OCI-LY7 (cell line): ENCODE measurements around the gene POU6F2. TPM values are rescaled to one million over a fixed set of nuclear protein-coding genes. Genes with fewer than 3 reads are reported as not detected.

Source experiments
- BruUV-seq: library from RNA; stranded (reverse); fragments of 400-500 nt; replicated peaks from 2 replicates; lab custom pipeline; 2021; lab: Mats Ljungman, UMichigan
- CTCF ChIA-PET: fragments of 300-600 bp; sonication (Branson Sonifier 250); formaldehyde crosslinking; loops from one replicate; lab custom pipeline; 2022; ENCODE audit warnings: antibody characterized with exemption; ENCODE audit not compliant: unreplicated experiment; lab: Charles Lee
- POLR2A ChIA-PET: fragments of 300-600 bp; sonication (Branson Sonifier 250); formaldehyde crosslinking; loops from one replicate; lab custom pipeline; 2022; ENCODE audit warnings: antibody characterized with exemption; lab: Charles Lee
- DNase-seq: peaks from one replicate; pipeline ENCODE4 v3.0.0-alpha.2; 2015; ENCODE audit warnings: low spot score
- H2AFZ ChIP-seq: fragments of 200-600 bp; sonication (generic), shearing (Covaris generic); 2 replicates; pipeline ENCODE4 v1.6.1; 2014; ENCODE audit warnings: mild to moderate bottlenecking, antibody characterized with exemption, low read length, moderate library complexity
- H3K27ac ChIP-seq: fragments of 200-600 bp; sonication (generic); 2 replicates; pipeline ENCODE4 v1.5.1; 2014; ENCODE audit warnings: mixed run types, low read depth, mild to moderate bottlenecking, moderate library complexity, low read length, inconsistent platforms; ENCODE audit not compliant: poor library complexity, severe bottlenecking
- H3K36me3 ChIP-seq: fragments of 200-600 bp; sonication (generic); 2 replicates; pipeline ENCODE4 v1.6.1; 2014; ENCODE audit warnings: mild to moderate bottlenecking, antibody characterized with exemption, low read length, moderate library complexity, mixed read lengths; ENCODE audit not compliant: insufficient read depth
- H3K4me1 ChIP-seq: fragments of 200-600 bp; sonication (generic); 2 replicates; pipeline ENCODE4 v1.5.1; 2014; ENCODE audit warnings: mild to moderate bottlenecking, low read length; ENCODE audit not compliant: insufficient read depth, poor library complexity, severe bottlenecking
- H3K4me2 ChIP-seq: fragments of 200-600 bp; sonication (generic); 2 replicates; pipeline ENCODE4 v1.6.1; 2014; ENCODE audit warnings: mild to moderate bottlenecking, low read length
- H3K4me3 ChIP-seq: fragments of 200-600 bp; sonication (generic); 2 replicates; pipeline ENCODE4 v1.5.1; 2014; ENCODE audit warnings: mild to moderate bottlenecking, low read depth, low read length; ENCODE audit not compliant: poor library complexity, severe bottlenecking
- H3K79me2 ChIP-seq: fragments of 200-600 bp; sonication (generic); 2 replicates; pipeline ENCODE4 v1.6.1; 2016; ENCODE audit warnings: low read depth, mild to moderate bottlenecking, low read length, moderate library complexity, mixed read lengths; ENCODE audit not compliant: insufficient read depth
- H3K9me2 ChIP-seq: fragments of 200-600 bp; sonication (generic); 2 replicates; pipeline ENCODE4 v1.6.1; 2016; ENCODE audit warnings: mild to moderate bottlenecking, low read length, mixed read lengths; ENCODE audit not compliant: insufficient read depth
- H3K9me3 ChIP-seq: fragments of 200-600 bp; sonication (generic); 2 replicates; pipeline ENCODE4 v1.6.1; 2014; ENCODE audit warnings: mild to moderate bottlenecking, mixed run types, low read length, mixed read lengths
- H4K20me1 ChIP-seq: fragments of 200-600 bp; sonication (generic); 2 replicates; pipeline ENCODE4 v1.6.1; 2014; ENCODE audit warnings: mild to moderate bottlenecking, antibody characterized with exemption, low read length, moderate library complexity, mixed read lengths; ENCODE audit not compliant: insufficient read depth
- CTCF ChIP-seq: fragments of 200-600 bp; sonication (generic); conservative IDR thresholded peaks from 2 replicates; pipeline ENCODE4 v1.5.1; 2014; ENCODE audit warnings: mild to moderate bottlenecking, antibody characterized with exemption, low read length, moderate library complexity, mixed read lengths
- EZH2phosphoT487 ChIP-seq: fragments of 200-600 bp; sonication (generic); IDR thresholded peaks from 2 replicates; pipeline ENCODE4 v1.6.1; 2018; ENCODE audit warnings: low read depth, borderline replicate concordance, mild to moderate bottlenecking, mixed run types, antibody characterized with exemption, low read length, moderate library complexity, mixed read lengths
- intact Hi-C: fragments of 100-400 bp; cut with micrococcal nuclease; formaldehyde crosslinking; loops from one replicate; pipeline ENCODE4 v1.10.0; 2022; ENCODE audit not compliant: unreplicated experiment
- total RNA-seq, 2 experiments: library from RNA; depleted of rRNA in 1 of 2; stranded (reverse); fragments of >200 nt in 1 of 2; shearing (Covaris generic) in 1 of 2; gene quantifications; 2 replicates each; pipeline ENCODE4 v1.2.3, GENCODE V29; 2014 to 2022

The POU6F2 gene
- total RNA-seq, 2 experiments from 2014 or later = 0.40 TPM; not detected in 1

- Histone ChIP-seq H3K4me3 (no peak overlapping the region), H2AFZ (no peak overlapping the region), H3K4me2 (no peak overlapping the region), H3K9me2 (no peaks in the 10 kb centered on the region), H4K20me1 (no peaks in the 10 kb centered on the region), H3K27ac (no peak overlapping the region), H3K9me3 (no peaks in the 10 kb centered on the region), H3K36me3 (no peaks in the 10 kb centered on the region), H3K79me2 (no peaks in the 10 kb centered on the region), H3K4me1 (no peaks in the 10 kb centered on the region)
- BruUV-seq = no TSS peak
- ChIA-PET CTCF (no interaction called here), POLR2A (no interaction called here)
- intact Hi-C loops = no loop called here
- TF ChIP-seq EZH2phosphoT487 (no peak), CTCF (no peak)
- no peak for DNase-seq
Observed at GRCh38 chr7:39313974-39314373, 336.3 kb downstream of the POU6F2 start.

GRCh38 chr7:39317107-39317506, 339.4 kb downstream of the POU6F2 start:
- POLR2A ChIA-PET = interaction anchor here (1.0 kb wide), 1 partner anchor 15 kb away, joined by 3 read pairs; no protein-coding TSS in a partner anchor
- no peak overlapping the region for H2AFZ ChIP-seq
- H3K79me2 ChIP-seq = no peaks in the 10 kb centered on the region
- H3K36me3 ChIP-seq = no peaks in the 10 kb centered on the region
- intact Hi-C loops = no loop called here
- TF ChIP-seq EZH2phosphoT487 = no peak
- no peaks in the 10 kb centered on the region for H3K9me3 ChIP-seq
- H3K4me1 ChIP-seq = peaks cover 5% of the 10 kb centered on the region
- CTCF ChIA-PET = no interaction called here
- no peak overlapping the region for H3K4me3 ChIP-seq
- DNase-seq = no peak
- H4K20me1 ChIP-seq = no peaks in the 10 kb centered on the region
- H3K4me2 ChIP-seq = no peak overlapping the region
- no peaks in the 10 kb centered on the region for H3K9me2 ChIP-seq
- no TSS peak for BruUV-seq
- H3K27ac ChIP-seq = no peak overlapping the region

GRCh38 chr7:39317896-39318295, 340.2 kb downstream of the POU6F2 start:
- BruUV-seq = no TSS peak
- CTCF ChIA-PET = no interaction called here
- H3K9me2 ChIP-seq = no peaks in the 10 kb centered on the region

More at GRCh38 chr7:39317896-39318295, 340.2 kb downstream of the POU6F2 start:
- H3K9me3 ChIP-seq = no peaks in the 10 kb centered on the region
- H3K27ac ChIP-seq = no peak overlapping the region
- H3K4me1 ChIP-seq = peaks cover 12% of the 10 kb centered on the region
- no peaks in the 10 kb centered on the region for H3K36me3 ChIP-seq
- TF ChIP-seq EZH2phosphoT487 = no peak
- TF ChIP-seq CTCF = no peak
- no peaks in the 10 kb centered on the region for H4K20me1 ChIP-seq
- no peak overlapping the region for H2AFZ ChIP-seq
- POLR2A ChIA-PET = no interaction called here
- intact Hi-C loops = no loop called here
- no peak overlapping the region for H3K4me3 ChIP-seq
- no peak for DNase-seq
- no peaks in the 10 kb centered on the region for H3K79me2 ChIP-seq
- no peak overlapping the region for H3K4me2 ChIP-seq
